Neutrophil (primary cell): ENCODE results near the gene LTBP2.

Experiments
- H3K27ac ChIP-seq: fragments of 200-600 bp; sonication (generic); 2 replicates; pipeline ENCODE4 v1.5.1; 2016; ENCODE audit warnings: mild to moderate bottlenecking, moderate library complexity
- H3K27me3 ChIP-seq: fragments of 200-600 bp; sonication (generic); 2 replicates; pipeline ENCODE4 v1.6.0; 2016; ENCODE audit warnings: mild to moderate bottlenecking
- H3K36me3 ChIP-seq: fragments of 200-600 bp; sonication (generic); 2 replicates; pipeline ENCODE4 v1.5.1; 2017
- H3K4me1 ChIP-seq, 2 experiments: fragments of 200-600 bp in 1 of 2; sonication (generic) in 1 of 2; 1 replicate in 1 of 2; 2 replicates in 1 of 2; pipeline versions ENCODE4 v1.5.1 to v1.6.1; 2013 to 2016; ENCODE audit warnings: low read depth in 1 of 2, low read length in 1 of 2, mild to moderate bottlenecking in 1 of 2, moderate library complexity in 1 of 2; ENCODE audit not compliant: control insufficient read depth in 1 of 2, insufficient read depth in 1 of 2
- H3K4me3 ChIP-seq, 2 experiments: fragments of 200-600 bp in 1 of 2; sonication (generic) in 1 of 2; 1 replicate in 1 of 2; 2 replicates in 1 of 2; pipeline ENCODE4 v1.5.1; 2013 to 2016; ENCODE audit warnings: low read depth in 1 of 2, low read length in 1 of 2, mild to moderate bottlenecking in 1 of 2, moderate library complexity in 1 of 2
- H3K9me3 ChIP-seq: fragments of 200-600 bp; sonication (generic); 2 replicates; pipeline ENCODE4 v1.5.1; 2016
- TF ChIP-seq, protein P1 (sequence below): fragments of 200-600 bp; sonication (generic); IDR thresholded peaks from 2 replicates; pipeline ENCODE4 v1.5.1; 2016; ENCODE audit warnings: antibody characterized with exemption

LTBP2 gene

DNA sequence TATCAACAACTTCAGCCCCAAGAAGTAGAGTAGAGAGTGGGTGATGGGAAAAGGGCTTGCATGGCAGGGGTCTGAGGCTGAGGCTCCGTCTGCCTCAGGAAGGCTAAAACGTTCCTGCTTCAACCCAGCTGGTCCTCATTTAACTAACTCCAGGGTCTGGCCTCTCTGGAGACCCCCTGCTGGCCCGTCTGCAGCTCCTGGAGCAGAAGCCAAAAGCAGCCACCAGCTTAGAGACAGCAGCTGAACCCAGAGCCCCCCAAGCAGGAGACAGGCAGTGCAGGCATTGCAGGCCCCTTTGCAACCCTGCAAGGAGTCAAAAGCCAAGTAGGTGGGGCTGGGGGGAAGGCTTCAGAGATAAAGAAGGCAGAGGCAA is 25.1 kb upstream of the LTBP2 start:
- Histone ChIP-seq H3K36me3 (no peaks in the 10 kb centered on the region), H3K4me3 (no peak overlapping the region), H3K27me3 (no peaks in the 10 kb centered on the region), H3K27ac (no peak overlapping the region), H3K4me1 (no peaks in the 10 kb centered on the region), H3K9me3 (no peaks in the 10 kb centered on the region)
- TF ChIP-seq, protein P1, sequence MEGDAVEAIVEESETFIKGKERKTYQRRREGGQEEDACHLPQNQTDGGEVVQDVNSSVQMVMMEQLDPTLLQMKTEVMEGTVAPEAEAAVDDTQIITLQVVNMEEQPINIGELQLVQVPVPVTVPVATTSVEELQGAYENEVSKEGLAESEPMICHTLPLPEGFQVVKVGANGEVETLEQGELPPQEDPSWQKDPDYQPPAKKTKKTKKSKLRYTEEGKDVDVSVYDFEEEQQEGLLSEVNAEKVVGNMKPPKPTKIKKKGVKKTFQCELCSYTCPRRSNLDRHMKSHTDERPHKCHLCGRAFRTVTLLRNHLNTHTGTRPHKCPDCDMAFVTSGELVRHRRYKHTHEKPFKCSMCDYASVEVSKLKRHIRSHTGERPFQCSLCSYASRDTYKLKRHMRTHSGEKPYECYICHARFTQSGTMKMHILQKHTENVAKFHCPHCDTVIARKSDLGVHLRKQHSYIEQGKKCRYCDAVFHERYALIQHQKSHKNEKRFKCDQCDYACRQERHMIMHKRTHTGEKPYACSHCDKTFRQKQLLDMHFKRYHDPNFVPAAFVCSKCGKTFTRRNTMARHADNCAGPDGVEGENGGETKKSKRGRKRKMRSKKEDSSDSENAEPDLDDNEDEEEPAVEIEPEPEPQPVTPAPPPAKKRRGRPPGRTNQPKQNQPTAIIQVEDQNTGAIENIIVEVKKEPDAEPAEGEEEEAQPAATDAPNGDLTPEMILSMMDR = no peak

- Histone ChIP-seq H3K27ac (no peak overlapping the region), H3K36me3 (no peaks in the 10 kb centered on the region)
Observed at GRCh38 chr14:74636424-74637177, 24.6 kb upstream of the LTBP2 start.

GRCh38 chr14:74635847-74636246 is 23.8 kb upstream of the LTBP2 start:
- Histone ChIP-seq H3K36me3 (no peaks in the 10 kb centered on the region), H3K27ac (no peak overlapping the region), H3K4me1 (no peaks in the 10 kb centered on the region), H3K27me3 (no peaks in the 10 kb centered on the region), H3K4me3 (no peak overlapping the region), H3K9me3 (no peaks in the 10 kb centered on the region)
- TF ChIP-seq, protein P1 = no peak

More at GRCh38 chr14:74636424-74637177, 24.6 kb upstream of the LTBP2 start:
- Histone ChIP-seq H3K4me1 (no peaks in the 10 kb centered on the region), H3K4me3 (no peak overlapping the region), H3K9me3 (no peaks in the 10 kb centered on the region), H3K27me3 (no peaks in the 10 kb centered on the region)
- TF ChIP-seq, protein P1 = no peak

DNA sequence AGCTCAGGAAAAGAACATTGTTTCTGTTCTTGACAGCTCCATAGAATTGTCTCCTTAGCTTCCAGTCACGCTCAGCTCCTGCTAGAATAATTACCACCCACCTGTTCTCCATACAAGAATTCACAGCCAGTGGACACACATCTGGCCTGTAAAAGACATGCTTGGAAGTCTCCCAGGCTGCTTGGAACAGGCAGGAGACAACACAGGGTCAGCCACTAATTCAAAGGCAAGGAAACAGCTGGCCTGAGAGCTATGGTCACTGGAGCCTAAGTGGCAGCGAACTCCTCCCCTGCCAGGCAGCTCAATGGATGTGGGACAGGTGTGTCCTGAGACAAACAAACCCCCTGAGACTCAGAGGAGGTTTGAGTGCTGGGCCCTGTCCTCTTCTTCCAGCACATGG is 22.9 kb upstream of the LTBP2 start:
- TF ChIP-seq, protein P1 = no peak
- Histone ChIP-seq H3K36me3 (no peaks in the 10 kb centered on the region), H3K4me1 (no peaks in the 10 kb centered on the region), H3K9me3 (no peaks in the 10 kb centered on the region), H3K4me3 (no peak overlapping the region), H3K27ac (no peak overlapping the region), H3K27me3 (no peaks in the 10 kb centered on the region)

GRCh38 chr14:74634481-74634880 is 22.4 kb upstream of the LTBP2 start:
- Histone ChIP-seq H3K27ac (no peak overlapping the region), H3K4me3 (no peak overlapping the region), H3K36me3 (no peaks in the 10 kb centered on the region), H3K27me3 (no peaks in the 10 kb centered on the region), H3K4me1 (no peaks in the 10 kb centered on the region), H3K9me3 (no peaks in the 10 kb centered on the region)
- TF ChIP-seq, protein P1 = no peak
